ENCODE measurements around the gene PEMT.

DNA sequence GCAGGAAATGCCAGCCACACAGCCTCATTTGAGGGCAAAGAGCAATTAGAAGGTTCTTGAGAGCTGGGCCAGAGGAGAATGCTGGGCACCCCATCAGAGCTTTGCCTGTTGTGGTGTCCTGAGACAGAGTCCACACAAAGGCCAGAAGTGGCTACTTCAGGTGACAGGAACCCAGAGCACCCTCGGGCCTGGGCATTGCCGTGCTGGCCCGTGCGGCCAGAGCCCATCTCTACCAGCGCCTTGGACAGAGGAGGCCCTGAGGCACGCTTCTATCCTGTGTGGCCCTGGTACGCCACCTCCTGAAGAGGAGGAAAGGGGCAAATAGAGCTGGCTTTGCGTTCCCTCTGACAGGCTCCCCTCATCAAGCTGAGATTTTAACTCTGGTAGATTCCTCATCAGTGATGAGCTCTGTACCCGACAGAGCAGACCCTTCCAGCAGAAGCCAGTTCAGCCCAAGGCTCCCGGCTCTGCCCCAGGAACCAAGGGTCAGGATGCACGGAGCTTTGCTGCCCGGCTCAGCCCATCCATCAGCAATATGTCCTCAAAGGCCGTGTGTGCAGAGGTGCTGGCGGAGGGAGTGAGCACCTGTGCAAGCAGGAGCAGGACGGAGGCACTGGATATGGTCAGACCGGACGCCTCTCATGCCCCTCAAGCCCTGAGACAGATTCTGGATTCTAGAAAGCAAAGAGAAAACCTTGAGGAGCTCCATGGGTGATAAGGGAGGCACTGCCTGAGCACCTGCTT, 91.9 kb downstream of the PEMT start:
- TF ChIP-seq, protein P1, sequence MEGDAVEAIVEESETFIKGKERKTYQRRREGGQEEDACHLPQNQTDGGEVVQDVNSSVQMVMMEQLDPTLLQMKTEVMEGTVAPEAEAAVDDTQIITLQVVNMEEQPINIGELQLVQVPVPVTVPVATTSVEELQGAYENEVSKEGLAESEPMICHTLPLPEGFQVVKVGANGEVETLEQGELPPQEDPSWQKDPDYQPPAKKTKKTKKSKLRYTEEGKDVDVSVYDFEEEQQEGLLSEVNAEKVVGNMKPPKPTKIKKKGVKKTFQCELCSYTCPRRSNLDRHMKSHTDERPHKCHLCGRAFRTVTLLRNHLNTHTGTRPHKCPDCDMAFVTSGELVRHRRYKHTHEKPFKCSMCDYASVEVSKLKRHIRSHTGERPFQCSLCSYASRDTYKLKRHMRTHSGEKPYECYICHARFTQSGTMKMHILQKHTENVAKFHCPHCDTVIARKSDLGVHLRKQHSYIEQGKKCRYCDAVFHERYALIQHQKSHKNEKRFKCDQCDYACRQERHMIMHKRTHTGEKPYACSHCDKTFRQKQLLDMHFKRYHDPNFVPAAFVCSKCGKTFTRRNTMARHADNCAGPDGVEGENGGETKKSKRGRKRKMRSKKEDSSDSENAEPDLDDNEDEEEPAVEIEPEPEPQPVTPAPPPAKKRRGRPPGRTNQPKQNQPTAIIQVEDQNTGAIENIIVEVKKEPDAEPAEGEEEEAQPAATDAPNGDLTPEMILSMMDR (IDR thresholded peaks at IDR 0.05), result no peak
- no peak for TF ChIP-seq POLR2A (IDR thresholded peaks at IDR 0.05)
